Nucleus accumbens (tissue), 56 donors: ENCODE data around the gene PLCD3.

Experiments
- DNase-seq, 56 donors: peaks; one replicate each; lab custom pipeline; 2025; lab: John Stamatoyannopoulos, UW

PLCD3 gene, protein sequence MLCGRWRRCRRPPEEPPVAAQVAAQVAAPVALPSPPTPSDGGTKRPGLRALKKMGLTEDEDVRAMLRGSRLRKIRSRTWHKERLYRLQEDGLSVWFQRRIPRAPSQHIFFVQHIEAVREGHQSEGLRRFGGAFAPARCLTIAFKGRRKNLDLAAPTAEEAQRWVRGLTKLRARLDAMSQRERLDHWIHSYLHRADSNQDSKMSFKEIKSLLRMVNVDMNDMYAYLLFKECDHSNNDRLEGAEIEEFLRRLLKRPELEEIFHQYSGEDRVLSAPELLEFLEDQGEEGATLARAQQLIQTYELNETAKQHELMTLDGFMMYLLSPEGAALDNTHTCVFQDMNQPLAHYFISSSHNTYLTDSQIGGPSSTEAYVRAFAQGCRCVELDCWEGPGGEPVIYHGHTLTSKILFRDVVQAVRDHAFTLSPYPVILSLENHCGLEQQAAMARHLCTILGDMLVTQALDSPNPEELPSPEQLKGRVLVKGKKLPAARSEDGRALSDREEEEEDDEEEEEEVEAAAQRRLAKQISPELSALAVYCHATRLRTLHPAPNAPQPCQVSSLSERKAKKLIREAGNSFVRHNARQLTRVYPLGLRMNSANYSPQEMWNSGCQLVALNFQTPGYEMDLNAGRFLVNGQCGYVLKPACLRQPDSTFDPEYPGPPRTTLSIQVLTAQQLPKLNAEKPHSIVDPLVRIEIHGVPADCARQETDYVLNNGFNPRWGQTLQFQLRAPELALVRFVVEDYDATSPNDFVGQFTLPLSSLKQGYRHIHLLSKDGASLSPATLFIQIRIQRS

DNA sequence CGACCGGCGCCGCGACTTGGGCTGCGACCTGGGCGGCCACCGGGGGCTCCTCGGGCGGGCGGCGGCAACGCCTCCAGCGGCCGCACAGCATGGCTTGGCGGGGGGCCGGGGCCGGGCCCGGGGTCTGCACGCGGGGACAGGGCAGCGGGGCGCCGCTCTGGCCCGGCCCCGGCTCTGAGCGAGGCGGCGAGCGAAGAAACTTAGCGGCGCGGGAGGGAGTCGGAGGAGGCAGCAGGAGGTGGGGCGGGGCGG, at the start of gene PLCD3:
Gene PLCD3 (minus strand): TSS at position 196 of the 252 bp plus-strand sequence. CDS start 105 bp downstream, at position 91.
- DNase-seq, result no peak

DNA sequence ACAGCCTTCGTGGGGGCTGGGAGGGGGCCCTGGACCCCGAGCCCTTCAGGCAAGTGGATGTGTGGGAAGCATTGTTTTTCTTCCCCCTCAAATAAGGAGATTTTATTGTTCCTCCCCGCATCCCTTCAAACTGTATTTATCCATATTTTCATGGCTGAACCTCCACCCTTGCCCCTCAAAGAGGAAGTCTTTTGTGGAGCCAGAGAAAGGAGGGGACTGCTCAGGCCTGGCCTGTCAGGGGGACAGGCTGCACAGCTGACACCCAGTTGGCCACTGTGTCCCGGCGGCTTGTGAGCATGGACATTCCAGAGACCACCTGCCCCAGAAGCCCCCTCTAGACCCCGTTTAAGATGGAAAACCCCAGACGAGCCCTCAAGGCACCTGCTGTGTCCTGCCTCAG, 45.2 kb upstream of the PLCD3 start:
- no peak for DNase-seq

- no peak for DNase-seq
Observed at GRCh38 chr17:45175759-45176115, 43.4 kb upstream of the PLCD3 start.

DNA sequence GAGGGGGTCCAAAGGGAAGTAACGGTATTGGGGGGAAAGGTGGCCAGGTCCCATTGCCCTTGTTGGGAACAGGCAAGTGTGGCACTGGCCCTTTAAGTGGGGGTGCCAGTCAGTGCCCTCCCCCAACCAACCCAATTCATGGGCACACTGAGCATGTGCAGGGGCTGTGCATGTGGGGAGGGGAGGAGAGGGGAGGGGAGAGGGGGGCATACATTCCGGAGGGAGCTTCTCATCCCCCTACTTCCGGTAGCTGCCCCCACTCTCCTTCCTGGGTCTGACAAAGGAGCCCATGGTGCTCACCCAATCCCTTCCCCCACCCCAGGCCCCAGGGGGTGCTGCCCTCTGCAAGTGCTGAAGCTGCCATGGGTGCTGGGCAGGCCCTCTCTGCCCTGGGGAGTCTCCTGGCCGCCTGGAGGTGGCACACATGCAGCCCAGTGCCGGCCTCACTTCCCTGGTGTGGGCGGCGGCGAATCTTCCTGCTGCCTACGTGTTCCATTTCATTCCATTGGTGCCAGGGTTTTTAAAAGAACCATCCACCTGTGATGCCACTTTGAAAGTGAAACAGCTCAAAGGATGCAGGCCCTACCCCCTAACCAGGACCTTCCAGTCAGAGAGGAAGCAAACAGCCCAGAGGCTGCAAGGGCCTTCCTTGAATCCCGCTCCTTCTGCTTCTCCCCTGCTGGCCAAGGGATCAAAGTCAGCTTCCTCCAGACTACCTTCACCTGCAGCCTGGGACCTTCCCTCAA, 40.4 kb upstream of the PLCD3 start:
- peak; percentile 58 to 92 (median 86) for DNase-seq

DNA sequence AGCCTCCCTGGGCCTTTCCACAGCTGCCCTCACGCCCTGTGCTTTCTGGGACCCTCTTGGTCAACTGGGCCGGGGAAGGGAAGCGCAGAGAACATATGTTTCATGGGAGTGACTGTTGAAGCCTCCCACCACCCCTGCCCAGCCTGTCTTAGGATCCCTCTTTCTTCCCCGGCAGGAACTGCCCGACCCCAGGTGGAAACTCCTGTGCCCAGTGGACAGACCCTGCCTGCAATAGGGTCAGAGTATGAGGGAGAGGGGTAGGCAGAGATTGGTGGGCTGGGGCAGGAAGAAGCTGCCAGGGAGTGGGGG, 39.9 kb upstream of the PLCD3 start:
- DNase-seq, result peak in 1 of 56 donors; percentile 50

GRCh38 chr17:45171338-45172231, 39.3 kb upstream of the PLCD3 start:
- DNase-seq, result peak in 10 of 56 donors; percentile 5 to 40 (median 20)

DNA sequence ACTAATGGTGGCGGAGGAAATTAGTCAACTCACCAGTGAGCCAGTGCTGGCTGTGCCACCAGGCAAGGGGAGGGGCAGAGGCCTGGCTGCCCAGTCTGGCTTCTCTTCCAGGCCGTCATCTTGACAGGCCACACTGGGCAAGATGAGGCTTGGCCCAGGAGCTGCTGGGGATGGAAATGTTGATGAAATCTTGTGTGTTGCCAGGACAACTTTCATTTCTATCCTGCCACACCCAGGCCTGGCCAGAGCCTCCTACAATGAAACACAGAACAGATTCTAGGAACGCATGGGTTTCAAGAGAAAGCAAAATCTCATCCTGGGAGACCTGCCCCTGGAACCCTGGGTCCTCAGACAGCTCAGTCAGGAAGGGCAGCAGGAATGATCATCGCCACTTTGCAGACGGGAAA, 38.6 kb upstream of the PLCD3 start:
- peak in 27 of 56 donors; percentile 7 to 47 (median 19) for DNase-seq

GRCh38 chr17:45170280-45170930, 38.1 kb upstream of the PLCD3 start:
- DNase-seq, result no peak

GRCh38 chr17:45168991-45169752, 36.9 kb upstream of the PLCD3 start:
- no peak for DNase-seq

DNA sequence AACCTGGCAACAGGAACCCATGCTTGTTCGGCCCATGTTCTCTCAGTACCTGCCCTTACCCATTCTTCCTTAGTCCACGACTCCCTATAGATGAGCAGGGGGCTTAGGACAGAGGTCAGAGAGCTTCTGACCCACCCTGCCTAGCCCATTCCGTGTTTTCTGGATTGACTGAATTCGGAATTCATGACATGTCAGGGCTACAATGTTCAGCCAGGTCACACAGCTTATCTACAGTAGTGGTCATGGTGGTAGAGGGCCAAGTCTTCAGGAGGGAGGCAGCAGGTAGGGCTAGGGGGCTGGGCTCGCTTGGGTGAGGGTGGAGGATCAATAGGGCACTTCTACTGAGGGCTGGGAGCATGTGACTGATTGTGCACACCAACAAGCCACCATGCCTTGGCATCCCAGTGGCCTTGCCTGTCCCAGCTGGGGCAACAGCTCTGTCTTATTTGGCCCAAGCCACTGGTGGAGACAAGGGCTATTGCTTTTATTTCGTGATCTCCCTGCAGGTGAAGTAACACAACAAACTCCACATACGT, 32.5 kb upstream of the PLCD3 start:
- no peak for DNase-seq

GRCh38 chr17:45162025-45162687, 29.8 kb upstream of the PLCD3 start:
- DNase-seq, result peak in 8 of 56 donors; percentile 19 to 58 (median 34)

- DNase-seq, result peak; percentile 93 to 100 (median 99)
Observed at GRCh38 chr17:45161288-45162024, 29.1 kb upstream of the PLCD3 start, which contains the start of gene HEXIM2. Gene HEXIM2 (plus strand): TSS chr17:45161875. CDS start chr17:45162794, 919 bp downstream.

- DNase-seq, result peak in 45 of 56 donors; percentile 25 to 86 (median 72)
Observed at GRCh38 chr17:45160447-45161287, 28.4 kb upstream of the PLCD3 start.

GRCh38 chr17:45156242-45156641, 23.9 kb upstream of the PLCD3 start:
- no peak for DNase-seq

GRCh38 chr17:45155483-45155882, 23.2 kb upstream of the PLCD3 start:
- no peak for DNase-seq

- DNase-seq, result no peak
Observed at GRCh38 chr17:45155029-45155428, 22.7 kb upstream of the PLCD3 start.
